ENCODE measurements around the gene OXA1L. TPM values are rescaled to one million over a fixed set of nuclear protein-coding genes. Genes with fewer than 3 reads are reported as not detected.
"Not testable (repeated sequence)": the region's sequence is repeated elsewhere in the genome, so short reads cannot be mapped to it uniquely, and the experiment has no call there.

Gene OXA1L
- total RNA-seq, 2 experiments from 2014 or later = 131 to 136 TPM

GRCh38 chr14:22740020-22740419 lies 26.5 kb upstream of the OXA1L start:
- H3K9me3 Mint-ChIP-seq = no peaks in the 10 kb centered on the region
- ChIA-PET CTCF (no interaction called here), POLR2A (interaction anchor here (0.5 kb wide), 1 partner anchor 1370 kb away, joined by 4 read pairs; no protein-coding TSS in a partner anchor)
- H3K27ac Mint-ChIP-seq = no peak overlapping the region
- peaks cover 16% of the 10 kb centered on the region for H3K4me1 Mint-ChIP-seq (ENCODE audit: low read depth)
- no peaks in the 10 kb centered on the region for H3K27me3 Mint-ChIP-seq
- no peak overlapping the region for H3K4me3 Mint-ChIP-seq
- intact Hi-C loops (cut with micrococcal nuclease) = no loop called here
- DNase-seq = no peak
- H3K36me3 Mint-ChIP-seq = no peaks in the 10 kb centered on the region

GRCh38 chr14:22747769-22748168 lies 18.7 kb upstream of the OXA1L start:
- intact Hi-C loops (cut with micrococcal nuclease) = no loop called here
- POLR2A ChIA-PET = no interaction called here

GRCh38 chr14:22748206-22748605 lies 18.3 kb upstream of the OXA1L start:
- ChIA-PET POLR2A (no interaction called here), CTCF (no interaction called here)

More at GRCh38 chr14:22747769-22748168, 18.7 kb upstream of the OXA1L start:
- no peak for DNase-seq
- Mint-ChIP-seq H3K9me3 (no peaks in the 10 kb centered on the region), H3K27ac (no peak overlapping the region), H3K4me1 (ENCODE audit: low read depth) (peaks cover 6% of the 10 kb centered on the region), H3K4me3 (no peak overlapping the region), H3K27me3 (peaks cover 23% of the 10 kb centered on the region), H3K36me3 (no peaks in the 10 kb centered on the region)
- CTCF ChIA-PET = no interaction called here

GRCh38 chr14:22748631-22749068 lies 17.8 kb upstream of the OXA1L start:
- no peak for DNase-seq
- no peaks in the 10 kb centered on the region for H3K36me3 Mint-ChIP-seq
- no peak overlapping the region for H3K27ac Mint-ChIP-seq
- POLR2A ChIA-PET = no interaction called here
- peaks cover 23% of the 10 kb centered on the region for H3K27me3 Mint-ChIP-seq
- intact Hi-C loops (cut with micrococcal nuclease) = no loop called here
- no peaks in the 10 kb centered on the region for H3K9me3 Mint-ChIP-seq
- CTCF ChIA-PET = no interaction called here
- H3K4me3 Mint-ChIP-seq = no peak overlapping the region
- H3K4me1 Mint-ChIP-seq (ENCODE audit: low read depth) = peaks cover 6% of the 10 kb centered on the region

More at GRCh38 chr14:22748206-22748605, 18.3 kb upstream of the OXA1L start:
- DNase-seq = no peak
- no peak overlapping the region for H3K4me3 Mint-ChIP-seq
- no peak overlapping the region for H3K27ac Mint-ChIP-seq
- peaks cover 23% of the 10 kb centered on the region for H3K27me3 Mint-ChIP-seq
- intact Hi-C loops (cut with micrococcal nuclease) = no loop called here
- peaks cover 6% of the 10 kb centered on the region for H3K4me1 Mint-ChIP-seq (ENCODE audit: low read depth)
- no peaks in the 10 kb centered on the region for H3K36me3 Mint-ChIP-seq
- no peaks in the 10 kb centered on the region for H3K9me3 Mint-ChIP-seq

GRCh38 chr14:22752422-22752821 lies 14.1 kb upstream of the OXA1L start:
- Mint-ChIP-seq H3K4me3 (no peak overlapping the region), H3K36me3 (no peaks in the 10 kb centered on the region), H3K9me3 (no peaks in the 10 kb centered on the region), H3K27ac (no peak overlapping the region), H3K27me3 (peaks cover 26% of the 10 kb centered on the region), H3K4me1 (ENCODE audit: low read depth) (peaks cover 6% of the 10 kb centered on the region)
- CTCF ChIA-PET = interaction anchor here (1.1 to 1.4 kb wide), 2 partner anchors 100 to 182 kb away, joined by 3 read pairs; no protein-coding TSS in a partner anchor
- POLR2A ChIA-PET = no interaction called here
- intact Hi-C loops (cut with micrococcal nuclease) = no loop called here
- DNase-seq = peak; percentile 19

- Mint-ChIP-seq H3K4me3 (no peak overlapping the region), H3K9me3 (no peaks in the 10 kb centered on the region), H3K27me3 (peaks cover 24% of the 10 kb centered on the region), H3K27ac (no peak overlapping the region), H3K36me3 (no peaks in the 10 kb centered on the region), H3K4me1 (ENCODE audit: low read depth) (peaks cover 6% of the 10 kb centered on the region)
- no peak for DNase-seq
- CTCF ChIA-PET = interaction anchor here (0.7 to 1.4 kb wide), 3 partner anchors 85 to 183 kb away, joined by 3 read pairs; no protein-coding TSS in a partner anchor
- POLR2A ChIA-PET = interaction anchor here (0.6 to 1.8 kb wide), 3 partner anchors 13 to 766 kb away, joined by 3 to 6 read pairs (median 3); partner anchors contain the start of genes OXA1L and REM2
- intact Hi-C loops (cut with micrococcal nuclease) = no loop called here
Measured at GRCh38 chr14:22753586-22753985, 12.9 kb upstream of the OXA1L start.

GRCh38 chr14:22757972-22758650 lies 8.4 kb upstream of the OXA1L start:
- H3K4me1 Mint-ChIP-seq (ENCODE audit: low read depth); H3K4me3 Mint-ChIP-seq; POLR2A ChIA-PET; DNase-seq; intact Hi-C loops (cut with micrococcal nuclease); H3K27me3 Mint-ChIP-seq; H3K27ac Mint-ChIP-seq: not testable (repeated sequence)
- Mint-ChIP-seq H3K36me3 (peaks cover 23% of the 10 kb centered on the region), H3K9me3 (peaks cover 16% of the 10 kb centered on the region)
- CTCF ChIA-PET = interaction anchor here (1.2 kb wide), 1 partner anchor 115 kb away, joined by 3 read pairs; no protein-coding TSS in a partner anchor

GRCh38 chr14:22761734-22762133 lies 4.8 kb upstream of the OXA1L start:
- Mint-ChIP-seq H3K4me3 (no peak overlapping the region), H3K27ac (no peak overlapping the region), H3K9me3 (peaks cover 16% of the 10 kb centered on the region), H3K27me3 (peaks cover 2% of the 10 kb centered on the region), H3K4me1 (ENCODE audit: low read depth) (peaks cover 11% of the 10 kb centered on the region), H3K36me3 (peaks cover 29% of the 10 kb centered on the region)
- intact Hi-C loops (cut with micrococcal nuclease) = no loop called here
- ChIA-PET POLR2A (interaction anchor here (1.1 kb wide), 1 partner anchor 76 kb away, joined by 4 read pairs; no protein-coding TSS in a partner anchor), CTCF (interaction anchor here (0.6 kb wide), 1 partner anchor 1396 kb away, joined by 4 read pairs; no protein-coding TSS in a partner anchor)
- DNase-seq = no peak

- H3K9me3 Mint-ChIP-seq = peaks cover 16% of the 10 kb centered on the region
- CTCF ChIA-PET = interaction anchor here (0.7 to 2.8 kb wide), 2 partner anchors 48 to 194 kb away, joined by 3 to 34 read pairs; no protein-coding TSS in a partner anchor
- intact Hi-C loops (cut with micrococcal nuclease) = no loop called here
Measured at GRCh38 chr14:22764382-22764781, 2.1 kb upstream of the OXA1L start.

GRCh38 chr14:22767323-22767589 lies 768 bp downstream of the OXA1L start:
- CTCF ChIA-PET = interaction anchor here (0.6 to 2.8 kb wide), 7 partner anchors 56 to 211 kb away, joined by 3 to 34 read pairs (median 5); no protein-coding TSS in a partner anchor

More at GRCh38 chr14:22764382-22764781, 2.1 kb upstream of the OXA1L start:
- no peak for DNase-seq
- Mint-ChIP-seq H3K4me1 (ENCODE audit: low read depth) (peaks cover 31% of the 10 kb centered on the region), H3K27ac (no peak overlapping the region), H3K27me3 (peaks cover 2% of the 10 kb centered on the region), H3K36me3 (peaks cover 45% of the 10 kb centered on the region), H3K4me3 (no peak overlapping the region)
- POLR2A ChIA-PET = no interaction called here

GRCh38 chr14:22768947-22769346 lies 2.5 kb downstream of the OXA1L start:
- H3K27me3 Mint-ChIP-seq = peaks cover 2% of the 10 kb centered on the region
- ChIA-PET CTCF (no interaction called here), POLR2A (no interaction called here)
- peaks cover 34% of the 10 kb centered on the region for H3K4me1 Mint-ChIP-seq (ENCODE audit: low read depth)
- no peak overlapping the region for H3K4me3 Mint-ChIP-seq
- H3K36me3 Mint-ChIP-seq = peaks cover 53% of the 10 kb centered on the region
- DNase-seq = no peak
- peak overlapping the region; percentile 57 for H3K27ac Mint-ChIP-seq
- intact Hi-C loops (cut with micrococcal nuclease) = loop anchor here (5.0 kb wide), 2 partner anchors 122 to 197 kb away; no protein-coding TSS in a partner anchor
- H3K9me3 Mint-ChIP-seq = no peaks in the 10 kb centered on the region

More at GRCh38 chr14:22767323-22767589, 768 bp downstream of the OXA1L start:
- POLR2A ChIA-PET = interaction anchor here (0.6 to 3.3 kb wide), 7 partner anchors 8 to 183 kb away, joined by 3 to 17 read pairs (median 6); partner anchors contain the start of gene DAD1
- intact Hi-C loops (cut with micrococcal nuclease) = loop anchor here (2.0 to 5.0 kb wide), 4 partner anchors 86 to 195 kb away; partner anchors contain the start of gene RBM23
- peak overlapping the region; percentile 98 for H3K27ac Mint-ChIP-seq
- peak overlapping the region; percentile 94 for H3K4me3 Mint-ChIP-seq
- H3K4me1 Mint-ChIP-seq (ENCODE audit: low read depth) = peaks cover 34% of the 10 kb centered on the region
- DNase-seq = no peak
- H3K36me3 Mint-ChIP-seq = peaks cover 54% of the 10 kb centered on the region
- H3K9me3 Mint-ChIP-seq = peaks cover 4% of the 10 kb centered on the region
- H3K27me3 Mint-ChIP-seq = peaks cover 2% of the 10 kb centered on the region

- CTCF ChIA-PET = no interaction called here
- POLR2A ChIA-PET = no interaction called here
- Mint-ChIP-seq H3K27ac (peak overlapping the region; percentile 57), H3K4me3 (no peak overlapping the region), H3K27me3 (peaks cover 2% of the 10 kb centered on the region), H3K9me3 (no peaks in the 10 kb centered on the region), H3K4me1 (ENCODE audit: low read depth) (peaks cover 34% of the 10 kb centered on the region), H3K36me3 (peaks cover 55% of the 10 kb centered on the region)
- intact Hi-C loops (cut with micrococcal nuclease) = loop anchor here (5.0 kb wide), 2 partner anchors 122 to 197 kb away; no protein-coding TSS in a partner anchor
- DNase-seq = no peak
Measured at GRCh38 chr14:22769369-22769768, 2.9 kb downstream of the OXA1L start.
